WTC11 (cell line): ENCODE measurements around the gene SPEM3. TPM values are rescaled to one million over a fixed set of nuclear protein-coding genes. Genes with fewer than 3 reads are reported as not detected.

Experiments
- ATAC-seq: fragments of 200-7000 bp; cut with Tn5 transposase; 2 replicates; pipeline ENCODE4 v1.10.0; 2021; ENCODE audit warnings: mild to moderate bottlenecking, moderate library complexity
- CTCF ChIA-PET: fragments of 300-600 bp; sonication (Branson Sonifier 250); formaldehyde crosslinking; loops from one replicate; lab custom pipeline; 2021; ENCODE audit warnings: antibody characterized with exemption; lab: Charles Lee
- POLR2A ChIA-PET: fragments of 350-600 bp; sonication (Branson Sonifier 250); formaldehyde crosslinking; loops from one replicate; lab custom pipeline; 2021; ENCODE audit warnings: antibody characterized with exemption; lab: Charles Lee
- DNase-seq: peaks from one replicate; pipeline ENCODE4 v3.0.0; 2021; ENCODE audit warnings: low spot score
- H3K27ac Mint-ChIP-seq: 2 replicates; pipeline ENCODE4 v1.8.0; 2021; ENCODE audit warnings: mixed read lengths
- H3K27me3 Mint-ChIP-seq: 2 replicates; pipeline ENCODE4 v1.8.0; 2021; ENCODE audit warnings: low read depth, mild to moderate bottlenecking, moderate library complexity, mixed read lengths
- H3K36me3 Mint-ChIP-seq: 2 replicates; pipeline ENCODE4 v1.8.0; 2021; ENCODE audit warnings: mixed read lengths
- H3K4me1 Mint-ChIP-seq: 2 replicates; pipeline ENCODE4 v1.8.0; 2022; ENCODE audit warnings: mixed read lengths
- H3K4me3 Mint-ChIP-seq: 2 replicates; pipeline ENCODE4 v1.8.0; 2021; ENCODE audit warnings: mild to moderate bottlenecking, moderate library complexity, mixed read lengths
- H3K9me3 Mint-ChIP-seq: 2 replicates; pipeline ENCODE4 v1.8.0; 2021; ENCODE audit warnings: mixed read lengths
- AFF4 ChIP-seq: sonication (generic); formaldehyde crosslinking; IDR thresholded peaks from 2 replicates; pipeline ENCODE4 v1.8.1; 2023; ENCODE audit warnings: mild to moderate bottlenecking, missing genetic modification reagents, borderline replicate concordance
- AR ChIP-seq: fragments of 250-450 bp; sonication (Bioruptor Pico); IDR thresholded peaks from 2 replicates; pipeline ENCODE4 v1.9.0; 2021; ENCODE audit warnings: mild to moderate bottlenecking
- CTCF ChIP-seq: fragments of 200-600 bp; IDR thresholded peaks from 2 replicates; pipeline ENCODE4 v1.8.0; 2022; ENCODE audit warnings: antibody characterized with exemption
- ERG ChIP-seq: fragments of 250-450 bp; sonication (Bioruptor Pico); IDR thresholded peaks from 2 replicates; pipeline ENCODE4 v1.8.0; 2021; ENCODE audit warnings: mild to moderate bottlenecking
- ESRRA ChIP-seq: sonication (generic); formaldehyde crosslinking; IDR thresholded peaks from 2 replicates; pipeline ENCODE4 v1.8.1; 2022; ENCODE audit warnings: mild to moderate bottlenecking, missing genetic modification reagents, borderline replicate concordance
- ETV6 ChIP-seq: sonication (generic); formaldehyde crosslinking; IDR thresholded peaks from 2 replicates; pipeline ENCODE4 v1.8.1; 2022; ENCODE audit warnings: mild to moderate bottlenecking, missing genetic modification reagents
- FOXP1 ChIP-seq: sonication (generic); formaldehyde crosslinking; IDR thresholded peaks from 2 replicates; pipeline ENCODE4 v1.8.0; 2022; ENCODE audit warnings: missing genetic modification reagents, mild to moderate bottlenecking, moderate library complexity, borderline replicate concordance
- IRF1 ChIP-seq: sonication (generic); formaldehyde crosslinking; IDR thresholded peaks from 2 replicates; pipeline ENCODE4 v1.8.0; 2023; ENCODE audit warnings: missing genetic modification reagents
- JUN ChIP-seq: sonication (generic); formaldehyde crosslinking; IDR thresholded peaks from 2 replicates; pipeline ENCODE4 v1.8.0; 2023; ENCODE audit warnings: mild to moderate bottlenecking, missing genetic modification reagents
- NR1H2 ChIP-seq: sonication (generic); formaldehyde crosslinking; IDR thresholded peaks from 2 replicates; pipeline ENCODE4 v1.9.0; 2021; ENCODE audit warnings: mild to moderate bottlenecking, moderate library complexity, missing genetic modification reagents
- SMAD3 ChIP-seq: sonication (generic); formaldehyde crosslinking; IDR thresholded peaks from 2 replicates; pipeline ENCODE4 v1.8.0; 2022; ENCODE audit warnings: missing genetic modification reagents, mild to moderate bottlenecking, borderline replicate concordance
- SMAD4 ChIP-seq: sonication (generic); formaldehyde crosslinking; IDR thresholded peaks from 2 replicates; pipeline ENCODE4 v1.8.0; 2022; ENCODE audit warnings: mild to moderate bottlenecking, missing genetic modification reagents
- TCF7 ChIP-seq: sonication (generic); formaldehyde crosslinking; IDR thresholded peaks from 2 replicates; pipeline ENCODE4 v1.8.0; 2022; ENCODE audit warnings: mild to moderate bottlenecking, low read depth, missing genetic modification reagents, moderate library complexity
- USF1 ChIP-seq: sonication (generic); formaldehyde crosslinking; IDR thresholded peaks from 2 replicates; pipeline ENCODE4 v1.8.0; 2022; ENCODE audit warnings: mild to moderate bottlenecking, missing genetic modification reagents
- ZNF532 ChIP-seq: fragments of 250-450 bp; sonication (Bioruptor Pico); IDR thresholded peaks from 2 replicates; pipeline ENCODE4 v1.9.0; 2021; ENCODE audit warnings: mild to moderate bottlenecking, borderline replicate concordance
- ZNF671 ChIP-seq: fragments of 250-450 bp; sonication (Bioruptor Pico); IDR thresholded peaks from 2 replicates; pipeline ENCODE4 v1.8.0; 2021; ENCODE audit warnings: mild to moderate bottlenecking
- total RNA-seq: library from RNA; stranded (reverse); gene quantifications from 3 replicates; pipeline ENCODE4 v1.2.3, GENCODE V29; 2021

Gene SPEM3
- total RNA-seq, 1 experiment from 2014 or later = not detected

- TF ChIP-seq NR1H2 (CRISPR knock-in tag) (no peak), ZNF671 (CRISPR knock-in tag) (no peak), ETV6 (CRISPR knock-in tag) (no peak)
Measured at GRCh38 chr17:7435676-7436555, 7.3 kb downstream of the SPEM3 start (continued).

GRCh38 chr17:7436556-7437368, 8.1 kb downstream of the SPEM3 start:
- POLR2A ChIA-PET = interaction anchor here (0.7 to 4.2 kb wide), 17 partner anchors 8 to 251 kb away, joined by 3 to 38 read pairs (median 4); partner anchors contain the start of genes CHRNB1, NEURL4, POLR2A and TMEM256
- CTCF ChIA-PET = interaction anchor here (0.8 to 4.7 kb wide), 39 partner anchors 8 to 267 kb away, joined by 3 to 69 read pairs (median 6); partner anchors contain the start of genes ACAP1, CHRNB1, KCTD11 and NEURL4
- peak; percentile 50 for ATAC-seq
- TF ChIP-seq ZNF532 (CRISPR knock-in tag) (no peak), CTCF (no peak), ESRRA (CRISPR knock-in tag) (no peak), AFF4 (CRISPR knock-in tag) (0 out of 2 replicates have a peak, but pooled peaks have one; percentile 30), FOXP1 (peak; percentile 77; the same call in 1 of the 2 replicates), SMAD3 (CRISPR knock-in tag) (peak; percentile 89; the same call in 1 of the 2 replicates), AR (CRISPR knock-in tag) (no peak), ERG (CRISPR knock-in tag) (no peak), USF1 (CRISPR knock-in tag) (peak; percentile 18; the same call in 1 of the 2 replicates), IRF1 (CRISPR knock-in tag) (0 out of 2 replicates have a peak, but pooled peaks have one; percentile 11), TCF7 (no peak), JUN (CRISPR knock-in tag) (no peak), SMAD4 (CRISPR knock-in tag) (no peak)

More at GRCh38 chr17:7436556-7437368, 8.1 kb downstream of the SPEM3 start:
- no peaks in the 10 kb centered on the region for H3K9me3 Mint-ChIP-seq
- peaks cover 17% of the 10 kb centered on the region for H3K27me3 Mint-ChIP-seq
- H3K4me3 Mint-ChIP-seq = peak overlapping the region; percentile 90
- H3K36me3 Mint-ChIP-seq = no peaks in the 10 kb centered on the region
- peak; percentile 89 for DNase-seq
- H3K27ac Mint-ChIP-seq = peak overlapping the region; percentile 98
- peaks cover 24% of the 10 kb centered on the region for H3K4me1 Mint-ChIP-seq
